K562 (cell line): ENCODE measurements around the gene HDAC6. TPM values are rescaled to one million over a fixed set of nuclear protein-coding genes. Genes with fewer than 3 reads are reported as not detected.

Experiments
- ATAC-seq: fragments of 200-7000 bp; cut with Tn5 transposase; 3 replicates; pipeline ENCODE4 v1.9.1; 2020; ENCODE audit warnings: moderate library complexity
- BruUV-seq: library from RNA; stranded (reverse); fragments of 400-500 nt; replicated peaks from 2 replicates; lab custom pipeline; 2021; lab: Mats Ljungman, UMichigan
- CTCF ChIA-PET: fragments of 300-600 bp; formaldehyde crosslinking; extraction: SDS; loops from one replicate; lab custom pipeline; 2021; ENCODE audit warnings: low intra/inter-chr PET ratio; lab: Yijun Ruan, JAX
- POLR2A ChIA-PET: fragments of 300-600, 350-650 bp; sonication (Branson Sonifier 250); formaldehyde crosslinking; extraction: SDS; loops from one replicate; lab custom pipeline; 2021; ENCODE audit warnings: antibody characterized with exemption, inconsistent platforms; lab: Yijun Ruan, JAX
- DNase-seq, 4 experiments: peaks; one replicate each; pipeline versions ENCODE4 v3.0.0 to v3.0.0-alpha.2; 2011 to 2018; ENCODE audit warnings: low spot score in 3 of 4, mixed read lengths in 3 of 4; ENCODE audit errors: extremely low read depth in 1 of 4
- FAIRE-seq: peaks from 2 replicates; lab custom pipeline; 2011; peaks lifted over from hg19 to GRCh38; lab: Jason Lieb, UNC
- H2AFZ ChIP-seq: 2 replicates; pipeline ENCODE4 v1.6.0; 2011; ENCODE audit warnings: low read depth, low read length, control low read depth, inconsistent platforms
- H3K27ac ChIP-seq: fragments of 200-600 bp; 3 replicates; pipeline ENCODE4 v1.8.0; 2011; ENCODE audit warnings: low read depth, mild to moderate bottlenecking, control low read depth, inconsistent platforms, low read length, moderate library complexity, mixed read lengths; ENCODE audit errors: extremely low read depth
- H3K27me3 ChIP-seq, 2 experiments: fragments of 300-600 bp in 1 of 2; 2 replicates in 1 of 2; 3 replicates in 1 of 2; pipeline versions ENCODE4 v1.6.0 to v1.8.0; 2011; ENCODE audit warnings: inconsistent platforms in 2 of 2, low read length in 2 of 2, mild to moderate bottlenecking in 1 of 2, mixed read lengths in 1 of 2, moderate library complexity in 1 of 2; ENCODE audit not compliant: control insufficient read depth in 2 of 2, insufficient read depth in 2 of 2
- H3K36me3 ChIP-seq: fragments of 300-600 bp; 3 replicates; pipeline ENCODE4 v1.8.0; 2011; ENCODE audit warnings: mild to moderate bottlenecking, low read length, inconsistent platforms; ENCODE audit not compliant: control insufficient read depth, insufficient read depth
- H3K4me1 ChIP-seq, 2 experiments: fragments of 200-600 bp in 1 of 2; replicated peaks in 1 of 2; 2 replicates in 1 of 2; 3 replicates in 1 of 2; pipeline versions ENCODE4 v1.5.1 to v1.8.0; 2011; ENCODE audit warnings: inconsistent platforms in 2 of 2, low read length in 2 of 2, mild to moderate bottlenecking in 1 of 2, mixed read lengths in 1 of 2, moderate library complexity in 1 of 2; ENCODE audit not compliant: control insufficient read depth in 2 of 2, insufficient read depth in 2 of 2
- H3K4me2 ChIP-seq: 2 replicates; pipeline ENCODE4 v1.6.1; 2011; ENCODE audit warnings: low read length, control low read depth, inconsistent platforms, mixed read lengths; ENCODE audit not compliant: insufficient read depth
- H3K4me3 ChIP-seq: fragments of 200-600 bp; sonication (generic), shearing (Covaris generic); 2 replicates; pipeline ENCODE4 v1.5.1; 2016; ENCODE audit warnings: control low read depth, inconsistent platforms
- H3K79me2 ChIP-seq: fragments of 200-600 bp; 3 replicates; pipeline ENCODE4 v1.8.0; 2011; ENCODE audit warnings: low read length, inconsistent platforms; ENCODE audit not compliant: control insufficient read depth, insufficient read depth
- H3K9ac ChIP-seq, 2 experiments: 2 replicates each; pipeline versions ENCODE4 v1.6.0 to v1.6.1; 2011; ENCODE audit warnings: low read depth in 2 of 2, low read length in 2 of 2, control low read depth in 1 of 2, inconsistent platforms in 1 of 2, mild to moderate bottlenecking in 1 of 2, mixed read lengths in 1 of 2; ENCODE audit not compliant: insufficient read depth in 1 of 2
- H3K9me1 ChIP-seq: one replicate; pipeline ENCODE4 v1.6.0; 2011; ENCODE audit warnings: inconsistent platforms, mild to moderate bottlenecking, low read length, moderate library complexity; ENCODE audit not compliant: control insufficient read depth, insufficient read depth
- H3K9me3 ChIP-seq: replicated peaks from 2 replicates; pipeline ENCODE4 v1.5.1; 2011; ENCODE audit warnings: low read depth, low read length, inconsistent platforms; ENCODE audit not compliant: control insufficient read depth, insufficient read depth
- H4K20me1 ChIP-seq: replicated peaks from 2 replicates; pipeline ENCODE4 v1.6.1; 2011; ENCODE audit warnings: low read length, inconsistent platforms, mixed read lengths; ENCODE audit not compliant: control insufficient read depth, insufficient read depth
- CEBPG ChIP-seq, 3 experiments: fragments of 200-800 bp in 1 of 3; sonication (Bioruptor generic) in 1 of 3; sonication (generic) in 1 of 3; formaldehyde crosslinking in 1 of 3; IDR thresholded peaks in 2 of 3; conservative IDR thresholded peaks in 1 of 3; 2 replicates each; pipeline versions ENCODE4 v1.6.1 to v1.8.0; 2016 to 2022; ENCODE audit warnings: missing compliant biosample characterization in 2 of 3, missing genetic modification characterization in 2 of 3, mild to moderate bottlenecking in 1 of 3, missing genetic modification reagents in 1 of 3
- EZH2 ChIP-seq: IDR thresholded peaks from 2 replicates; pipeline ENCODE4 v1.6.1; 2012; ENCODE audit warnings: low read depth, mild to moderate bottlenecking, inconsistent platforms, low read length, borderline replicate concordance
- PML ChIP-seq: IDR thresholded peaks from 2 replicates; pipeline ENCODE4 v1.6.1; 2012; ENCODE audit warnings: low read length, inconsistent platforms
- PRPF4 ChIP-seq: fragments of 200-400 bp; formaldehyde crosslinking; IDR thresholded peaks from one replicate; pipeline ENCODE4 v1.6.1; 2017; ENCODE audit warnings: low read length, low read depth, mild to moderate bottlenecking; ENCODE audit not compliant: insufficient read depth, poor library complexity, severe bottlenecking
- ZBTB17 ChIP-seq: fragments of 450-650 bp; formaldehyde crosslinking; IDR thresholded peaks from 2 replicates; pipeline ENCODE4 v1.4.0; 2020; ENCODE audit warnings: mild to moderate bottlenecking
- ZNF146 ChIP-seq: IDR thresholded peaks from one replicate; pipeline ENCODE4 v1.6.1; 2018; ENCODE audit warnings: missing compliant biosample characterization; ENCODE audit not compliant: unreplicated experiment
- ZNF408 ChIP-seq: fragments of 250-450 bp; sonication (Bioruptor Pico); IDR thresholded peaks from 2 replicates; pipeline ENCODE4 v1.4.0; 2020; ENCODE audit warnings: low read depth, mild to moderate bottlenecking, moderate library complexity
- ZNF780A ChIP-seq: fragments of 250-450 bp; sonication (Bioruptor Pico); IDR thresholded peaks from 2 replicates; pipeline ENCODE4 v1.5.0; 2021; ENCODE audit warnings: mild to moderate bottlenecking
- WGBS: fragments of 100-300 bp; shearing (Covaris generic); methylation state at CpG from one replicate; pipeline ENCODE4 v1.1.6; 2016; ENCODE audit warnings: low coverage, mixed read lengths; ENCODE audit not compliant: insufficient coverage; ENCODE audit errors: missing lambda C conversion rate; 5-methylcytosine and 5-hydroxymethylcytosine counted together
- in situ Hi-C: fragments of 300-500 bp; cut with MboI; formaldehyde crosslinking; loops from 4 replicates; pipeline ENCODE4 v1.15.0; 2018; ENCODE audit warnings: inconsistent platforms, mixed read lengths
- intact Hi-C: fragments of 100-400 bp; cut with micrococcal nuclease; formaldehyde crosslinking; loops from 2 replicates; pipeline ENCODE4 v1.14.2; 2022
- polyA plus RNA-seq, 8 experiments: library from polyadenylated mRNA; depleted of rRNA in 4 of 8; stranded (reverse) in 5 of 8; unstranded in 3 of 8; fragments of >200 nt; fragmentation: Nextera tagmentation in 2 of 8; fragmentation: Illumina TruSeq in 1 of 8; extraction: Ambion mirVana in 2 of 8; extraction: Trizol in 1 of 8; gene quantifications; 2 replicates each; pipeline versions ENCODE4 v1.2.1 to v1.2.3, GENCODE V29; 2011 to 2014; ENCODE audit warnings: inconsistent platforms in 1 of 8, missing spikeins in 1 of 8
- total RNA-seq, 7 experiments: library from RNA; depleted of rRNA in 6 of 7; stranded (reverse); fragments of >200 nt in 6 of 7; fragmentation: Illumina TruSeq in 2 of 7; extraction: Trizol in 2 of 7; gene quantifications; 2 replicates each; pipeline versions ENCODE4 v1.2.1 to v1.2.3, GENCODE V29; 2011 to 2021; ENCODE audit warnings: low replicate concordance in 1 of 7
- TF ChIP-seq, protein P1 (sequence below): sonication (generic); formaldehyde crosslinking; IDR thresholded peaks from 2 replicates; pipeline ENCODE4 v1.9.0; 2022; ENCODE audit warnings: mild to moderate bottlenecking, missing genetic modification reagents
- TF ChIP-seq, protein P2 (sequence below): fragments of 250-450 bp; sonication (Bioruptor Pico); IDR thresholded peaks from 2 replicates; pipeline ENCODE4 v1.5.1; 2021; ENCODE audit warnings: mild to moderate bottlenecking
- TF ChIP-seq, protein P3 (sequence below): fragments of 450-650 bp; IDR thresholded peaks from 2 replicates; pipeline ENCODE4 v1.6.1; 2017; ENCODE audit warnings: antibody characterized with exemption
- TF ChIP-seq, protein P4 (sequence below): conservative IDR thresholded peaks from 2 replicates; pipeline ENCODE4 v1.6.1; 2011; ENCODE audit warnings: low read depth, mild to moderate bottlenecking, low read length; ENCODE audit not compliant: control insufficient read depth
- TF ChIP-seq, protein P5 (sequence below): fragments of 450-650 bp; IDR thresholded peaks from 2 replicates; pipeline ENCODE4 v1.6.1; 2018; ENCODE audit not compliant: partially characterized antibody

HDAC6 gene
- total and polyA plus RNA-seq, 9 of the 15 experiments (the other 6 are each of a cell fraction or from before 2014, with no cell fraction given), result 29.9 to 101 (median 71.2) TPM

DNA sequence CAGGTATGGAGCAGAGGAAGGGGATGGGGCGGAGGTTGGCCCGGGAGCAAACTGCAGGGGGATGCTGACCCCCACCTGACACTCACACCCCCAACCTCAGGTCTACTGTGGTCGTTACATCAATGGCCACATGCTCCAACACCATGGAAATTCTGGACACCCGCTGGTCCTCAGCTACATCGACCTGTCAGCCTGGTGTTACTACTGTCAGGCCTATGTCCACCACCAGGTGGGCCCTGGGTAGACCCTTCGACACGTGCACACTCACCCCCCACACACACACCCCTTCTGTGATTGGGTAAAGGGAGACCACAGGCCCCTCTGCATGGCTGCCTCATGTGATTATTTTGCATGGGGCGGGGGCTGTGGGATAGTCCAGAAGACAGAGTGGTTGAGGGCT lies 22.2 kb downstream of the HDAC6 start:
- Histone ChIP-seq H4K20me1 (no peaks in the 10 kb centered on the region), H3K27me3 (no peaks in the 10 kb centered on the region), H3K36me3 (peaks cover 38% of the 10 kb centered on the region; the same call in 2 of the 3 replicates), H3K9ac (no peak overlapping the region), H3K9me3 (peaks cover 2% of the 10 kb centered on the region; the same call in 1 of the 2 replicates), H3K4me2 (no peak overlapping the region), H3K4me1 (peaks cover 0 to 6% of the 10 kb centered on the region in 2 experiments; a peak in 2 of 5 replicates), H3K27ac (no peak overlapping the region), H2AFZ (no peak overlapping the region), H3K4me3 (no peak overlapping the region), H3K9me1 (no peaks in the 10 kb centered on the region), H3K79me2 (no peaks in the 10 kb centered on the region)
- POLR2A ChIA-PET, result no interaction called here
- no TSS peak for BruUV-seq
- CTCF ChIA-PET, result no interaction called here
- 86% methylated on average over 5 of the region's 8 CpGs for WGBS
- in situ Hi-C loops (no loop called here), intact Hi-C loops (no loop called here)
- DNase-seq (no peak), ATAC-seq (no peak), FAIRE-seq (no peak)
- TF ChIP-seq PRPF4 (no peak), CEBPG (CRISPR knock-in tag; IDR thresholded peaks at IDR 0.05) (no peak), CEBPG (tag; conservative IDR thresholded peaks at IDR 0.05 in 1 of 2, IDR thresholded peaks at IDR 0.05 in 1 of 2) (no peak), PML (no peak), ZNF408 (CRISPR knock-in tag) (no peak), EZH2 (no peak), ZBTB17 (CRISPR knock-in tag) (no peak), ZNF780A (CRISPR knock-in tag) (no peak), ZNF146 (CRISPR knock-in tag) (no peak)
- TF ChIP-seq, protein P1, sequence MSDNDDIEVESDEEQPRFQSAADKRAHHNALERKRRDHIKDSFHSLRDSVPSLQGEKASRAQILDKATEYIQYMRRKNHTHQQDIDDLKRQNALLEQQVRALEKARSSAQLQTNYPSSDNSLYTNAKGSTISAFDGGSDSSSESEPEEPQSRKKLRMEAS, result no peak
- TF ChIP-seq, protein P2, sequence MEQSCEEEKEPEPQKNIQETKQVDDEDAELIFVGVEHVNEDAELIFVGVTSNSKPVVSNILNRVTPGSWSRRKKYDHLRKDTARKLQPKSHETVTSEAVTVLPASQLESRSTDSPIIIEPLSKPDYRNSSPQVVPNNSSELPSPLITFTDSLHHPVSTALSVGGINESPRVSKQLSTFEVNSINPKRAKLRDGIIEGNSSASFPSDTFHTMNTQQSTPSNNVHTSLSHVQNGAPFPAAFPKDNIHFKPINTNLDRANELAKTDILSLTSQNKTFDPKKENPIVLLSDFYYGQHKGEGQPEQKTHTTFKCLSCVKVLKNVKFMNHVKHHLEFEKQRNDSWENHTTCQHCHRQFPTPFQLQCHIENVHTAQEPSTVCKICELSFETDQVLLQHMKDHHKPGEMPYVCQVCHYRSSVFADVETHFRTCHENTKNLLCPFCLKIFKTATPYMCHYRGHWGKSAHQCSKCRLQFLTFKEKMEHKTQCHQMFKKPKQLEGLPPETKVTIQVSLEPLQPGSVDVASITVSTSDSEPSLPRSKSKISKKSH, result no peak
- TF ChIP-seq, protein P3, sequence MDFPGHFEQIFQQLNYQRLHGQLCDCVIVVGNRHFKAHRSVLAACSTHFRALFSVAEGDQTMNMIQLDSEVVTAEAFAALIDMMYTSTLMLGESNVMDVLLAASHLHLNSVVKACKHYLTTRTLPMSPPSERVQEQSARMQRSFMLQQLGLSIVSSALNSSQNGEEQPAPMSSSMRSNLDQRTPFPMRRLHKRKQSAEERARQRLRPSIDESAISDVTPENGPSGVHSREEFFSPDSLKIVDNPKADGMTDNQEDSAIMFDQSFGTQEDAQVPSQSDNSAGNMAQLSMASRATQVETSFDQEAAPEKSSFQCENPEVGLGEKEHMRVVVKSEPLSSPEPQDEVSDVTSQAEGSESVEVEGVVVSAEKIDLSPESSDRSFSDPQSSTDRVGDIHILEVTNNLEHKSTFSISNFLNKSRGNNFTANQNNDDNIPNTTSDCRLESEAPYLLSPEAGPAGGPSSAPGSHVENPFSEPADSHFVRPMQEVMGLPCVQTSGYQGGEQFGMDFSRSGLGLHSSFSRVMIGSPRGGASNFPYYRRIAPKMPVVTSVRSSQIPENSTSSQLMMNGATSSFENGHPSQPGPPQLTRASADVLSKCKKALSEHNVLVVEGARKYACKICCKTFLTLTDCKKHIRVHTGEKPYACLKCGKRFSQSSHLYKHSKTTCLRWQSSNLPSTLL, result no peak
- TF ChIP-seq, protein P4, sequence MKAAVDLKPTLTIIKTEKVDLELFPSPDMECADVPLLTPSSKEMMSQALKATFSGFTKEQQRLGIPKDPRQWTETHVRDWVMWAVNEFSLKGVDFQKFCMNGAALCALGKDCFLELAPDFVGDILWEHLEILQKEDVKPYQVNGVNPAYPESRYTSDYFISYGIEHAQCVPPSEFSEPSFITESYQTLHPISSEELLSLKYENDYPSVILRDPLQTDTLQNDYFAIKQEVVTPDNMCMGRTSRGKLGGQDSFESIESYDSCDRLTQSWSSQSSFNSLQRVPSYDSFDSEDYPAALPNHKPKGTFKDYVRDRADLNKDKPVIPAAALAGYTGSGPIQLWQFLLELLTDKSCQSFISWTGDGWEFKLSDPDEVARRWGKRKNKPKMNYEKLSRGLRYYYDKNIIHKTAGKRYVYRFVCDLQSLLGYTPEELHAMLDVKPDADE, result no peak
- TF ChIP-seq, protein P5, sequence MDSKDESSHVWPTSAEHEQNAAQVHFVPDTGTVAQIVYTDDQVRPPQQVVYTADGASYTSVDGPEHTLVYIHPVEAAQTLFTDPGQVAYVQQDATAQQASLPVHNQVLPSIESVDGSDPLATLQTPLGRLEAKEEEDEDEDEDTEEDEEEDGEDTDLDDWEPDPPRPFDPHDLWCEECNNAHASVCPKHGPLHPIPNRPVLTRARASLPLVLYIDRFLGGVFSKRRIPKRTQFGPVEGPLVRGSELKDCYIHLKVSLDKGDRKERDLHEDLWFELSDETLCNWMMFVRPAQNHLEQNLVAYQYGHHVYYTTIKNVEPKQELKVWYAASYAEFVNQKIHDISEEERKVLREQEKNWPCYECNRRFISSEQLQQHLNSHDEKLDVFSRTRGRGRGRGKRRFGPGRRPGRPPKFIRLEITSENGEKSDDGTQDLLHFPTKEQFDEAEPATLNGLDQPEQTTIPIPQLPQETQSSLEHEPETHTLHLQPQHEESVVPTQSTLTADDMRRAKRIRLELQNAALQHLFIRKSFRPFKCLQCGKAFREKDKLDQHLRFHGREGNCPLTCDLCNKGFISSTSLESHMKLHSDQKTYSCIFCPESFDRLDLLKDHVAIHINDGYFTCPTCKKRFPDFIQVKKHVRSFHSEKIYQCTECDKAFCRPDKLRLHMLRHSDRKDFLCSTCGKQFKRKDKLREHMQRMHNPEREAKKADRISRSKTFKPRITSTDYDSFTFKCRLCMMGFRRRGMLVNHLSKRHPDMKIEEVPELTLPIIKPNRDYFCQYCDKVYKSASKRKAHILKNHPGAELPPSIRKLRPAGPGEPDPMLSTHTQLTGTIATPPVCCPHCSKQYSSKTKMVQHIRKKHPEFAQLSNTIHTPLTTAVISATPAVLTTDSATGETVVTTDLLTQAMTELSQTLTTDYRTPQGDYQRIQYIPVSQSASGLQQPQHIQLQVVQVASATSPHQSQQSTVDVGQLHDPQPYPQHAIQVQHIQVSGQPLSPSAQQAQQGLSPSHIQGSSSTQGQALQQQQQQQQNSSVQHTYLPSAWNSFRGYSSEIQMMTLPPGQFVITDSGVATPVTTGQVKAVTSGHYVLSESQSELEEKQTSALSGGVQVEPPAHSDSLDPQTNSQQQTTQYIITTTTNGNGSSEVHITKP, result no peak
